ENCODE measurements around the gene HIPK2. TPM values are rescaled to one million over a fixed set of nuclear protein-coding genes. Genes with fewer than 3 reads are reported as not detected.

The HIPK2 gene
- total and polyA plus RNA-seq, 2 experiments from 2014 or later, result 7.3 to 16.9 TPM

- no peaks in the 10 kb centered on the region for H3K9me3 Mint-ChIP-seq
- TF ChIP-seq POLR2AphosphoS5 (IDR thresholded peaks at IDR 0.05; ENCODE audit: low read depth) (no peak), STAT1 (IDR thresholded peaks at IDR 0.05; ENCODE audit: unreplicated experiment) (no peak), CREB1 (CRISPR knock-in tag; IDR thresholded peaks at IDR 0.05; ENCODE audit: low read depth) (no peak), NANOG (IDR thresholded peaks at IDR 0.05; ENCODE audit: borderline replicate concordance) (no peak), JUNB (IDR thresholded peaks at IDR 0.05; ENCODE audit: unreplicated experiment) (no peak), ZNF462 (CRISPR knock-in tag; IDR thresholded peaks at IDR 0.05) (no peak)
- peaks cover 9% of the 10 kb centered on the region; the same call in 2 of the 3 replicates for H3K4me1 Mint-ChIP-seq
- Histone ChIP-seq H3F3A (replicated peaks; ENCODE audit: low read depth) (no peaks in the 10 kb centered on the region), H3K27me3 (ENCODE audit: insufficient read depth) (no peaks in the 10 kb centered on the region), H3K4me1 (ENCODE audit: insufficient read depth) (no peaks in the 10 kb centered on the region), H3K36me3 (ENCODE audit: insufficient read depth) (no peaks in the 10 kb centered on the region), H3K4me2 (no peak overlapping the region), H3K79me2 (replicated peaks; ENCODE audit: insufficient read depth) (no peaks in the 10 kb centered on the region), H3K9me2 (ENCODE audit: insufficient read depth) (0 out of 2 replicates have a peak, but pooled peaks cover 3% of the 10 kb centered on the region), H4K20me1 (replicated peaks; ENCODE audit: insufficient read depth) (no peaks in the 10 kb centered on the region), H3K27ac (ENCODE audit: low read depth) (no peak overlapping the region), H2AFZ (no peak overlapping the region), H3K4me3 (no peak overlapping the region)
- H3K36me3 Mint-ChIP-seq (ENCODE audit: low read depth), result no peaks in the 10 kb centered on the region
- no peak for DNase-seq (ENCODE audit: low spot score)
- no peaks in the 10 kb centered on the region for H3K27me3 Mint-ChIP-seq (ENCODE audit: insufficient read depth, low read depth, poor library complexity)
- ATAC-seq, result no peak
- no peak overlapping the region for H3K27ac Mint-ChIP-seq
- no peak overlapping the region for H3K4me3 Mint-ChIP-seq
These were observed 245.1 kb downstream of the HIPK2 start for GRCh38 chr7:139532636-139533155.

- no peaks in the 10 kb centered on the region for H3F3A ChIP-seq (replicated peaks; ENCODE audit: low read depth)
- no peak for ATAC-seq
- H3K4me3 Mint-ChIP-seq, result no peak overlapping the region
- H3K9me2 ChIP-seq (ENCODE audit: insufficient read depth), result 0 out of 2 replicates have a peak, but pooled peaks cover 3% of the 10 kb centered on the region
- 0 out of 3 replicates have a peak, but pooled peaks cover 2% of the 10 kb centered on the region for H3K4me1 Mint-ChIP-seq
- no peak overlapping the region for H2AFZ ChIP-seq
- no peak overlapping the region for H3K4me2 ChIP-seq
- H3K9me3 Mint-ChIP-seq, result no peaks in the 10 kb centered on the region
- no peak overlapping the region for H3K4me3 ChIP-seq
- H3K79me2 ChIP-seq (replicated peaks; ENCODE audit: insufficient read depth), result no peaks in the 10 kb centered on the region
- H3K27ac Mint-ChIP-seq, result no peak overlapping the region
- no peaks in the 10 kb centered on the region for H3K4me1 ChIP-seq (ENCODE audit: insufficient read depth)
- no peaks in the 10 kb centered on the region for H3K27me3 ChIP-seq (ENCODE audit: insufficient read depth)
- peaks cover 7% of the 10 kb centered on the region for H3K27me3 Mint-ChIP-seq (ENCODE audit: insufficient read depth, low read depth, poor library complexity)
- H3K27ac ChIP-seq (ENCODE audit: low read depth), result no peak overlapping the region
- DNase-seq (ENCODE audit: low spot score), result no peak
- H3K36me3 ChIP-seq (ENCODE audit: insufficient read depth), result no peaks in the 10 kb centered on the region
- H4K20me1 ChIP-seq (replicated peaks; ENCODE audit: insufficient read depth), result no peaks in the 10 kb centered on the region
- no peaks in the 10 kb centered on the region for H3K36me3 Mint-ChIP-seq (ENCODE audit: low read depth)
- no peak for TF ChIP-seq NANOG (IDR thresholded peaks at IDR 0.05; ENCODE audit: borderline replicate concordance)
- TF ChIP-seq ZNF331 (CRISPR knock-in tag; IDR thresholded peaks at IDR 0.05; ENCODE audit: low read depth), result no peak
- no peak for TF ChIP-seq STAT1 (IDR thresholded peaks at IDR 0.05; ENCODE audit: unreplicated experiment)
- no peak for TF ChIP-seq REST (IDR thresholded peaks at IDR 0.05; ENCODE audit: unreplicated experiment)
These were observed 246.7 kb downstream of the HIPK2 start for GRCh38 chr7:139531094-139531493.

All from GM23338 (cell line).